Neural progenitor cell (in vitro differentiated cells): ENCODE data around the gene SYT4. TPM values are rescaled to one million over a fixed set of nuclear protein-coding genes. Genes with fewer than 3 reads are reported as not detected.

Experiments
- DNase-seq: peaks from one replicate; pipeline ENCODE4 v3.0.0-alpha.2; 2016; ENCODE audit warnings: low spot score
- H2AFZ ChIP-seq: fragments of 200-600 bp; sonication (generic); replicated peaks from 2 replicates; pipeline ENCODE4 v1.6.1; 2016; ENCODE audit warnings: antibody characterized with exemption
- H3F3A ChIP-seq: fragments of 200-600 bp; sonication (generic); 2 replicates; pipeline ENCODE4 v1.6.1; 2016; ENCODE audit warnings: antibody characterized with exemption, low read depth
- H3K27ac ChIP-seq: fragments of 200-600 bp; sonication (generic); 2 replicates; pipeline ENCODE4 v1.5.1; 2016; ENCODE audit warnings: mild to moderate bottlenecking
- H3K27me3 ChIP-seq: fragments of 200-600 bp; sonication (generic); 2 replicates; pipeline ENCODE4 v1.6.1; 2016; ENCODE audit warnings: mild to moderate bottlenecking, moderate library complexity
- H3K36me3 ChIP-seq: fragments of 200-600 bp; sonication (generic); 2 replicates; pipeline ENCODE4 v1.5.1; 2016
- H3K4me1 ChIP-seq: fragments of 200-600 bp; sonication (generic); 2 replicates; pipeline ENCODE4 v1.6.1; 2016; ENCODE audit warnings: mixed run types
- H3K4me2 ChIP-seq: fragments of 200-600 bp; sonication (generic); 2 replicates; pipeline ENCODE4 v1.6.1; 2016
- H3K4me3 ChIP-seq: fragments of 200-600 bp; sonication (generic); 2 replicates; pipeline ENCODE4 v1.5.1; 2016
- H3K79me2 ChIP-seq: fragments of 200-600 bp; sonication (generic); 2 replicates; pipeline ENCODE4 v1.6.1; 2016; ENCODE audit warnings: low read depth
- H3K9ac ChIP-seq: fragments of 200-600 bp; sonication (generic); 2 replicates; pipeline ENCODE4 v1.6.1; 2016
- H3K9me3 ChIP-seq: fragments of 200-600 bp; sonication (generic); 2 replicates; pipeline ENCODE4 v1.5.1; 2016; ENCODE audit warnings: low read depth
- H4K20me1 ChIP-seq: fragments of 200-600 bp; sonication (generic); 2 replicates; pipeline ENCODE4 v1.6.1; 2016; ENCODE audit warnings: low read depth
- H3K27ac Mint-ChIP-seq: 3 replicates; pipeline ENCODE4 v1.8.0; 2021; ENCODE audit warnings: mixed read lengths
- H3K27me3 Mint-ChIP-seq: 2 replicates; pipeline ENCODE4 v1.8.0; 2022; ENCODE audit warnings: low read depth, mild to moderate bottlenecking, inconsistent platforms, moderate library complexity, mixed read lengths; ENCODE audit not compliant: insufficient read depth
- H3K36me3 Mint-ChIP-seq: 3 replicates; pipeline ENCODE4 v1.8.0; 2021; ENCODE audit warnings: mixed read lengths
- H3K4me1 Mint-ChIP-seq: 3 replicates; pipeline ENCODE4 v1.8.0; 2021; ENCODE audit warnings: mixed read lengths
- H3K4me3 Mint-ChIP-seq: 3 replicates; pipeline ENCODE4 v1.8.0; 2021; ENCODE audit warnings: mild to moderate bottlenecking, moderate library complexity, mixed read lengths
- H3K9me3 Mint-ChIP-seq: 3 replicates; pipeline ENCODE4 v1.8.0; 2020; ENCODE audit warnings: mixed read lengths
- CTCF ChIP-seq: fragments of 200-600 bp; sonication (generic); IDR thresholded peaks from 2 replicates; pipeline ENCODE4 v1.5.1; 2017; ENCODE audit warnings: antibody characterized with exemption, mild to moderate bottlenecking
- EZH2 ChIP-seq: fragments of 200-600 bp; sonication (generic); IDR thresholded peaks from 2 replicates; pipeline ENCODE4 v1.6.1; 2017; ENCODE audit warnings: antibody characterized with exemption, mild to moderate bottlenecking, moderate library complexity
- EZH2phosphoT487 ChIP-seq: fragments of 200-600 bp; sonication (generic); IDR thresholded peaks from 2 replicates; pipeline ENCODE4 v1.6.1; 2017; ENCODE audit warnings: antibody characterized with exemption
- total RNA-seq: library from RNA; depleted of rRNA; stranded (reverse); fragments of >200 nt; gene quantifications from 2 replicates; pipeline ENCODE4 v1.2.3, GENCODE V29; 2015; ENCODE audit warnings: low replicate concordance

The SYT4 gene
- total RNA-seq, 1 donor from 2014 or later = 0.02 TPM

GRCh38 chr18:43275546-43275945, 1.7 kb downstream of the SYT4 start:
- Histone ChIP-seq H3F3A (no peaks in the 10 kb centered on the region), H2AFZ (no peak overlapping the region), H3K4me3 (no peak overlapping the region), H3K9me3 (no peaks in the 10 kb centered on the region), H3K27me3 (no peaks in the 10 kb centered on the region), H3K79me2 (no peaks in the 10 kb centered on the region), H3K27ac (no peak overlapping the region), H4K20me1 (no peaks in the 10 kb centered on the region), H3K9ac (no peak overlapping the region), H3K4me2 (no peak overlapping the region), H3K36me3 (no peaks in the 10 kb centered on the region), H3K4me1 (no peaks in the 10 kb centered on the region)
- Mint-ChIP-seq H3K36me3 (peaks cover 2% of the 10 kb centered on the region), H3K27ac (no peak overlapping the region), H3K4me1 (peaks cover 29% of the 10 kb centered on the region), H3K27me3 (peaks cover 4% of the 10 kb centered on the region), H3K4me3 (peak overlapping the region; percentile 78), H3K9me3 (no peaks in the 10 kb centered on the region)
- DNase-seq = no peak
- TF ChIP-seq CTCF (no peak), EZH2 (no peak), EZH2phosphoT487 (no peak)

GRCh38 chr18:43274526-43274925, 2.8 kb downstream of the SYT4 start:
- Histone ChIP-seq H3K79me2 (no peaks in the 10 kb centered on the region), H3K9ac (no peak overlapping the region), H2AFZ (no peak overlapping the region), H3K4me1 (no peaks in the 10 kb centered on the region), H3K4me3 (no peak overlapping the region), H3K4me2 (no peak overlapping the region), H3K27me3 (no peaks in the 10 kb centered on the region), H3F3A (no peaks in the 10 kb centered on the region), H3K9me3 (no peaks in the 10 kb centered on the region), H4K20me1 (no peaks in the 10 kb centered on the region), H3K36me3 (no peaks in the 10 kb centered on the region), H3K27ac (no peak overlapping the region)
- H3K4me1 Mint-ChIP-seq = peaks cover 23% of the 10 kb centered on the region
- H3K9me3 Mint-ChIP-seq = no peaks in the 10 kb centered on the region
- no peak for TF ChIP-seq CTCF
- TF ChIP-seq EZH2 = no peak
- TF ChIP-seq EZH2phosphoT487 = no peak
- no peak overlapping the region for H3K4me3 Mint-ChIP-seq
- peaks cover 2% of the 10 kb centered on the region for H3K36me3 Mint-ChIP-seq
- H3K27ac Mint-ChIP-seq = no peak overlapping the region
- no peak for DNase-seq
- H3K27me3 Mint-ChIP-seq = peaks cover 4% of the 10 kb centered on the region

GRCh38 chr18:43271593-43272432, 5.5 kb downstream of the SYT4 start:
- DNase-seq = peak; percentile 36
- TF ChIP-seq EZH2 (no peak), EZH2phosphoT487 (no peak), CTCF (peak; percentile 77)
- Mint-ChIP-seq H3K27ac (no peak overlapping the region), H3K36me3 (peaks cover 2% of the 10 kb centered on the region), H3K27me3 (no peaks in the 10 kb centered on the region), H3K9me3 (no peaks in the 10 kb centered on the region), H3K4me1 (peaks cover 3% of the 10 kb centered on the region), H3K4me3 (no peak overlapping the region)
- Histone ChIP-seq H3K4me2 (no peak overlapping the region), H3K27ac (no peak overlapping the region), H3K9ac (no peak overlapping the region), H3K36me3 (no peaks in the 10 kb centered on the region), H3K4me1 (no peaks in the 10 kb centered on the region), H3K4me3 (no peak overlapping the region), H3F3A (no peaks in the 10 kb centered on the region), H3K79me2 (no peaks in the 10 kb centered on the region), H4K20me1 (no peaks in the 10 kb centered on the region), H3K9me3 (no peaks in the 10 kb centered on the region), H3K27me3 (no peaks in the 10 kb centered on the region), H2AFZ (no peak overlapping the region)
